Measurements from ENCODE around the gene CA11.

GRCh38 chr19:48680436-48681126 is 34.6 kb upstream of the CA11 start:
- TF ChIP-seq CTCF (IDR thresholded peaks at IDR 0.05) (no peak), POLR2AphosphoS5 (IDR thresholded peaks at IDR 0.05) (no peak), POLR2A (IDR thresholded peaks at IDR 0.05) (no peak)
